HepG2 (cell line): ENCODE measurements around the gene TMEM19. TPM values are rescaled to one million over a fixed set of nuclear protein-coding genes. Genes with fewer than 3 reads are reported as not detected.

Experiments used
- ATAC-seq: fragments of 200-7000 bp; cut with Tn5 transposase; 3 replicates; pipeline ENCODE4 v1.9.1; 2020; ENCODE audit warnings: mild to moderate bottlenecking, moderate library complexity
- BruUV-seq: library from RNA; stranded (reverse); fragments of 400-500 nt; replicated peaks from 2 replicates; lab custom pipeline; 2021; lab: Mats Ljungman, UMichigan
- CTCF ChIA-PET: fragments of 300-600 bp; formaldehyde crosslinking; extraction: SDS; loops from one replicate; lab custom pipeline; 2021; ENCODE audit warnings: low total read pairs, inconsistent platforms, low intra/inter-chr PET ratio; lab: Yijun Ruan, JAX
- POLR2A ChIA-PET: fragments of 350-600 bp; sonication (Branson Sonifier 250); formaldehyde crosslinking; loops from one replicate; lab custom pipeline; 2020; ENCODE audit warnings: antibody characterized with exemption, inconsistent platforms; lab: Yijun Ruan, JAX
- DNase-seq: peaks from one replicate; pipeline ENCODE4 v3.0.0-alpha.2; 2015; ENCODE audit warnings: low spot score
- FAIRE-seq: peaks from 3 replicates; lab custom pipeline; 2011; peaks lifted over from hg19 to GRCh38; lab: Jason Lieb, UNC
- H2AFZ ChIP-seq: one replicate; pipeline ENCODE4 v1.6.1; 2011; ENCODE audit warnings: low read length, inconsistent platforms
- H3K27ac ChIP-seq: fragments of 300-600 bp; 3 replicates; pipeline ENCODE4 v1.8.0; 2011; ENCODE audit warnings: mixed run types, mild to moderate bottlenecking, mixed read lengths, low read length, inconsistent platforms; ENCODE audit not compliant: insufficient read depth; ENCODE audit errors: extremely low read length
- H3K27me3 ChIP-seq, 2 experiments: fragments of 200-600 bp in 1 of 2; 2 replicates in 1 of 2; 3 replicates in 1 of 2; pipeline versions ENCODE4 v1.6.0 to v1.8.0; 2011; ENCODE audit warnings: low read length in 2 of 2, mild to moderate bottlenecking in 2 of 2, moderate library complexity in 2 of 2, inconsistent platforms in 1 of 2; ENCODE audit not compliant: insufficient read depth in 2 of 2, control insufficient read depth in 1 of 2
- H3K36me3 ChIP-seq, 2 experiments: fragments of 200-600 bp in 1 of 2; replicated peaks in 1 of 2; 2 replicates in 1 of 2; 3 replicates in 1 of 2; pipeline versions ENCODE4 v1.5.1 to v1.8.0; 2011; ENCODE audit warnings: low read length in 2 of 2, inconsistent platforms in 1 of 2; ENCODE audit not compliant: insufficient read depth in 2 of 2, control insufficient read depth in 1 of 2
- H3K4me1 ChIP-seq: 2 replicates; pipeline ENCODE4 v1.5.1; 2012; ENCODE audit warnings: low read length, inconsistent platforms; ENCODE audit not compliant: insufficient read depth
- H3K4me2 ChIP-seq: 2 replicates; pipeline ENCODE4 v1.6.0; 2011; ENCODE audit warnings: low read depth, low read length, inconsistent platforms
- H3K4me3 ChIP-seq, 3 experiments: fragments of 200-600 bp in 1 of 3; sonication (generic), shearing (Covaris generic) in 1 of 3; replicated peaks in 1 of 3; 2 replicates each; pipeline ENCODE4 v1.5.1; 2011 to 2016; ENCODE audit warnings: low read length in 3 of 3, inconsistent platforms in 2 of 3, low read depth in 2 of 3, mild to moderate bottlenecking in 2 of 3, control low read depth in 1 of 3, mixed read lengths in 1 of 3; ENCODE audit not compliant: insufficient read depth in 1 of 3
- H3K79me2 ChIP-seq: one replicate; pipeline ENCODE4 v1.6.1; 2011; ENCODE audit warnings: low read length, inconsistent platforms; ENCODE audit not compliant: insufficient read depth
- H3K9ac ChIP-seq: 2 replicates; pipeline ENCODE4 v1.6.0; 2011; ENCODE audit warnings: mild to moderate bottlenecking, low read depth, low read length, inconsistent platforms; ENCODE audit not compliant: insufficient read depth
- H3K9me3 ChIP-seq: 2 replicates; pipeline ENCODE4 v1.5.1; 2012; ENCODE audit warnings: mild to moderate bottlenecking, low read length
- H4K20me1 ChIP-seq: 2 replicates; pipeline ENCODE4 v1.6.0; 2011; ENCODE audit warnings: inconsistent platforms, mild to moderate bottlenecking, low read length, moderate library complexity; ENCODE audit not compliant: insufficient read depth
- ARID3A ChIP-seq: IDR thresholded peaks from 2 replicates; pipeline ENCODE4 v1.6.1; 2012; ENCODE audit warnings: low read depth, low read length, improper control_type of control experiment
- ATF3 ChIP-seq: sonication (generic); formaldehyde crosslinking; IDR thresholded peaks from 2 replicates; pipeline ENCODE4 v1.4.0; 2020; ENCODE audit warnings: missing genetic modification reagents
- HNF4G ChIP-seq, 2 experiments: sonication (generic) in 1 of 2; formaldehyde crosslinking in 1 of 2; IDR thresholded peaks; 2 replicates each; pipeline versions ENCODE4 v1.4.0 to v1.6.1; 2011 to 2020; ENCODE audit warnings: borderline replicate concordance in 2 of 2, low read depth in 2 of 2, mild to moderate bottlenecking in 2 of 2, low read length in 1 of 2, missing genetic modification reagents in 1 of 2, moderate library complexity in 1 of 2
- HOXA3 ChIP-seq: sonication (generic); formaldehyde crosslinking; IDR thresholded peaks from 2 replicates; pipeline ENCODE4 v1.5.0; 2020; ENCODE audit warnings: missing genetic modification reagents
- IKZF4 ChIP-seq: sonication (generic); formaldehyde crosslinking; IDR thresholded peaks from 2 replicates; pipeline ENCODE4 v1.5.1; 2020; ENCODE audit warnings: borderline replicate concordance, mild to moderate bottlenecking, low read depth, missing genetic modification reagents; ENCODE audit errors: not compliant biosample characterization
- MIXL1 ChIP-seq: IDR thresholded peaks from 2 replicates; pipeline ENCODE4 v1.6.1; 2016
- NFATC3 ChIP-seq: sonication (generic); formaldehyde crosslinking; IDR thresholded peaks from 2 replicates; pipeline ENCODE4 v1.5.1; 2020; ENCODE audit warnings: mild to moderate bottlenecking, missing genetic modification reagents
- PHF20 ChIP-seq: sonication (generic); formaldehyde crosslinking; IDR thresholded peaks from 2 replicates; pipeline ENCODE4 v1.5.0; 2020; ENCODE audit warnings: mild to moderate bottlenecking, missing genetic modification reagents
- REST ChIP-seq, 2 experiments: IDR thresholded peaks; 2 replicates each; pipeline ENCODE4 v1.6.1; 2011 to 2012; ENCODE audit warnings: low read length in 2 of 2, borderline replicate concordance in 1 of 2, low read depth in 1 of 2, mild to moderate bottlenecking in 1 of 2, moderate library complexity in 1 of 2
- SNAPC5 ChIP-seq: sonication (generic); formaldehyde crosslinking; IDR thresholded peaks from 2 replicates; pipeline ENCODE4 v1.8.1; 2023; ENCODE audit warnings: mild to moderate bottlenecking, missing genetic modification reagents, borderline replicate concordance
- ZNF253 ChIP-seq: sonication (generic); formaldehyde crosslinking; IDR thresholded peaks from 2 replicates; pipeline ENCODE4 v1.8.0; 2022; ENCODE audit warnings: mild to moderate bottlenecking, missing genetic modification reagents, borderline replicate concordance
- ZNF446 ChIP-seq: sonication (generic); formaldehyde crosslinking; IDR thresholded peaks from 2 replicates; pipeline ENCODE4 v1.5.0; 2020; ENCODE audit warnings: mild to moderate bottlenecking, missing genetic modification reagents
- ZNF878 ChIP-seq: sonication (generic); formaldehyde crosslinking; IDR thresholded peaks from 2 replicates; pipeline ENCODE4 v1.8.1; 2023; ENCODE audit warnings: mild to moderate bottlenecking, missing genetic modification reagents, moderate library complexity
- WGBS: methylation state at CpG from one replicate; pipeline ENCODE4 v1.1.6; 2017; ENCODE audit warnings: low lambda C conversion rate; 5-methylcytosine and 5-hydroxymethylcytosine counted together
- in situ Hi-C: cut with HindIII; loops from 2 replicates; pipeline ENCODE4 v1.10.0; 2017; ENCODE audit warnings: low pct_unique_long_range_greater_than_20kb; ENCODE audit not compliant: extremely low pct_ligation_motif_present
- intact Hi-C: fragments of 100-400 bp; cut with micrococcal nuclease; formaldehyde crosslinking; loops from one replicate; pipeline ENCODE4 v1.10.0; 2022; ENCODE audit not compliant: unreplicated experiment
- polyA plus RNA-seq, 8 experiments: library from polyadenylated mRNA; depleted of rRNA in 3 of 8; stranded (reverse) in 7 of 8; unstranded in 1 of 8; fragments of >200 nt; fragmentation: Illumina TruSeq in 4 of 8; extraction: Trizol in 4 of 8; gene quantifications; 2 replicates each; pipeline versions ENCODE4 v1.2.1 to v1.2.3, GENCODE V29; 2011 to 2016; ENCODE audit warnings: low read depth in 4 of 8, missing spikeins in 1 of 8, mixed read lengths in 1 of 8; ENCODE audit not compliant: insufficient read depth in 1 of 8
- total RNA-seq, 5 experiments: library from RNA; depleted of rRNA; stranded (reverse); fragments of >200 nt; fragmentation: Illumina TruSeq; extraction: Trizol; gene quantifications; 2 replicates each; pipeline ENCODE4 v1.2.3, GENCODE V29; 2016; ENCODE audit warnings: low read depth in 1 of 5

Gene TMEM19
- total and polyA plus RNA-seq, 2 of the 13 experiments (the other 11 are each of a cell fraction or from before 2014, with no cell fraction given), result 16.9 to 22.5 TPM

- TF ChIP-seq HNF4G (IDR thresholded peaks at IDR 0.05; ENCODE audit: borderline replicate concordance, low read depth, low read length) (no peak), HNF4G (CRISPR knock-in tag; IDR thresholded peaks at IDR 0.05; ENCODE audit: borderline replicate concordance, low read depth) (no peak), ARID3A (no peak), PHF20 (no peak), ZNF253 (CRISPR knock-in tag) (no peak), MIXL1 (CRISPR knock-in tag) (no peak)
Observed at GRCh38 chr12:71718611-71719010, 32.7 kb downstream of the TMEM19 start (continued).

- Histone ChIP-seq H2AFZ (no peak overlapping the region), H3K4me3 (no peak overlapping the region), H3K4me1 (no peaks in the 10 kb centered on the region), H3K36me3 (no peaks in the 10 kb centered on the region), H3K27ac (no peak overlapping the region), H3K4me2 (no peak overlapping the region), H3K9ac (no peak overlapping the region), H3K9me3 (no peaks in the 10 kb centered on the region), H3K79me2 (no peaks in the 10 kb centered on the region), H4K20me1 (no peaks in the 10 kb centered on the region), H3K27me3 (no peaks in the 10 kb centered on the region)
- no peak for FAIRE-seq
- 51% methylated on average over 5 of the region's 5 CpGs for WGBS
- ATAC-seq, result no peak
- no peak for DNase-seq
- BruUV-seq, result no TSS peak
- in situ Hi-C loops (no loop called here), intact Hi-C loops (no loop called here)
- ChIA-PET CTCF (no interaction called here), POLR2A (interaction anchor here (0.9 to 1.2 kb wide), 3 partner anchors 12 to 56 kb away, joined by 3 to 5 read pairs (median 3); partner anchors contain the start of genes THAP2 and ZFC3H1)
- TF ChIP-seq SNAPC5 (CRISPR knock-in tag), result no peak
- TF ChIP-seq HOXA3 (CRISPR knock-in tag), result no peak
- TF ChIP-seq IKZF4 (CRISPR knock-in tag), result no peak
- TF ChIP-seq ZNF878 (CRISPR knock-in tag), result no peak
- no peak for TF ChIP-seq REST (IDR thresholded peaks at IDR 0.05; ENCODE audit: borderline replicate concordance in 1 of 2, low read depth in 1 of 2, low read length in 2 of 2)
- TF ChIP-seq ATF3 (CRISPR knock-in tag), result no peak
- TF ChIP-seq ZNF446 (CRISPR knock-in tag), result no peak
- TF ChIP-seq NFATC3 (CRISPR knock-in tag), result no peak
Observed at GRCh38 chr12:71719647-71720370, 33.9 kb downstream of the TMEM19 start.
